Colonic mucosa (tissue), 4 donors: Measurements from ENCODE around the gene STC2. TPM values are rescaled to one million over a fixed set of nuclear protein-coding genes. Genes with fewer than 3 reads are reported as not detected.

Experiments used
- DNase-seq: peaks from one replicate; pipeline ENCODE4 v3.0.0-alpha.2; 2020
- H3K27ac ChIP-seq: fragments of 200-600 bp; one replicate; pipeline ENCODE4 v1.8.0; 2021
- H3K27me3 ChIP-seq: fragments of 200-600 bp; one replicate; pipeline ENCODE4 v1.8.0; 2021
- H3K36me3 ChIP-seq: fragments of 200-600 bp; one replicate; pipeline ENCODE4 v1.8.0; 2021
- H3K4me1 ChIP-seq: fragments of 200-600 bp; one replicate; pipeline ENCODE4 v1.8.0; 2021; ENCODE audit warnings: mild to moderate bottlenecking
- H3K4me3 ChIP-seq: fragments of 200-600 bp; one replicate; pipeline ENCODE4 v1.8.0; 2021
- H3K9ac ChIP-seq, 2 donors: one replicate each; pipeline ENCODE4 v1.7.0; 2013; ENCODE audit warnings: control low read depth in 2 of 2, low read depth in 2 of 2, low read length in 2 of 2
- H3K9me3 ChIP-seq: fragments of 200-600 bp; one replicate; pipeline ENCODE4 v1.8.0; 2021
- CTCF ChIP-seq: fragments of 200-600 bp; IDR thresholded peaks from one replicate; pipeline ENCODE4 v1.8.0; 2022; ENCODE audit warnings: antibody characterized with exemption, mild to moderate bottlenecking
- intact Hi-C: fragments of 100-400 bp; cut with DNase I; formaldehyde crosslinking; loops from one replicate; pipeline ENCODE4 v1.14.1; 2022
- total RNA-seq, 2 donors: library from RNA; stranded (reverse); fragmentation: NEBNext Ultra II Directional in 1 of 2; extraction: Animal tissue kit (Norgen Biotek cat#: 25700) in 1 of 2; gene quantifications; one replicate each; pipeline ENCODE4 v1.2.1, GENCODE V29; 2021
- donor health status: healthy.
- donor health status: DM: no; HTN: no; CAD: no.
- donor health status: DM: no; HTN: no; CAD: no.

STC2 gene
- total RNA-seq, 2 donors from 2014 or later: 1.8 to 2.5 TPM

- Histone ChIP-seq H3K4me1 (no peaks in the 10 kb centered on the region), H3K4me3 (no peak overlapping the region), H3K9me3 (no peaks in the 10 kb centered on the region), H3K36me3 (no peaks in the 10 kb centered on the region), H3K9ac (no peak overlapping the region), H3K27me3 (peaks cover 9% of the 10 kb centered on the region), H3K27ac (no peak overlapping the region)
- DNase-seq: no peak
- no peak for TF ChIP-seq CTCF
- intact Hi-C loops: no loop called here
Measured at GRCh38 chr5:173318330-173318729, 9.9 kb downstream of the STC2 start.

GRCh38 chr5:173317852-173318251, 10.4 kb downstream of the STC2 start:
- Histone ChIP-seq H3K4me1 (no peaks in the 10 kb centered on the region), H3K9ac (no peak overlapping the region), H3K27ac (no peak overlapping the region), H3K27me3 (peaks cover 9% of the 10 kb centered on the region), H3K9me3 (no peaks in the 10 kb centered on the region), H3K4me3 (no peak overlapping the region), H3K36me3 (no peaks in the 10 kb centered on the region)
- intact Hi-C loops: no loop called here
- DNase-seq: no peak
- no peak for TF ChIP-seq CTCF

- Histone ChIP-seq H3K9ac (no peak overlapping the region), H3K4me1 (no peaks in the 10 kb centered on the region), H3K27me3 (peaks cover 9% of the 10 kb centered on the region), H3K36me3 (no peaks in the 10 kb centered on the region), H3K27ac (no peak overlapping the region), H3K9me3 (no peaks in the 10 kb centered on the region), H3K4me3 (no peak overlapping the region)
- DNase-seq: no peak
- no peak for TF ChIP-seq CTCF
- intact Hi-C loops: no loop called here
Measured at GRCh38 chr5:173317091-173317730, 11.0 kb downstream of the STC2 start.

- Histone ChIP-seq H3K9me3 (no peaks in the 10 kb centered on the region), H3K27ac (no peak overlapping the region), H3K4me3 (no peak overlapping the region), H3K27me3 (peaks cover 9% of the 10 kb centered on the region), H3K4me1 (no peaks in the 10 kb centered on the region), H3K9ac (no peak overlapping the region), H3K36me3 (no peaks in the 10 kb centered on the region)
- intact Hi-C loops: no loop called here
- no peak for TF ChIP-seq CTCF
- DNase-seq: no peak
Measured at GRCh38 chr5:173316339-173317020, 11.7 kb downstream of the STC2 start.

GRCh38 chr5:173315495-173316338, 12.5 kb downstream of the STC2 start:
- H3K4me3 ChIP-seq: no peak overlapping the region
- no peak for DNase-seq
- H3K4me1 ChIP-seq: no peaks in the 10 kb centered on the region
- no peak overlapping the region for H3K9ac ChIP-seq
- H3K27ac ChIP-seq: no peak overlapping the region
- H3K36me3 ChIP-seq: no peaks in the 10 kb centered on the region
- H3K9me3 ChIP-seq: no peaks in the 10 kb centered on the region
- intact Hi-C loops: no loop called here
- peaks cover 9% of the 10 kb centered on the region for H3K27me3 ChIP-seq
- TF ChIP-seq CTCF: no peak
